NOMO-1 treated with DMSO at 0.1 percent for 48 hours (cell line): ENCODE data around the gene SANBR.

ENCODE experiments used
- DNase-seq: peaks from one replicate; lab custom pipeline; 2025; ENCODE audit not compliant: unreplicated experiment; lab: John Stamatoyannopoulos, UW

The SANBR gene

DNA sequence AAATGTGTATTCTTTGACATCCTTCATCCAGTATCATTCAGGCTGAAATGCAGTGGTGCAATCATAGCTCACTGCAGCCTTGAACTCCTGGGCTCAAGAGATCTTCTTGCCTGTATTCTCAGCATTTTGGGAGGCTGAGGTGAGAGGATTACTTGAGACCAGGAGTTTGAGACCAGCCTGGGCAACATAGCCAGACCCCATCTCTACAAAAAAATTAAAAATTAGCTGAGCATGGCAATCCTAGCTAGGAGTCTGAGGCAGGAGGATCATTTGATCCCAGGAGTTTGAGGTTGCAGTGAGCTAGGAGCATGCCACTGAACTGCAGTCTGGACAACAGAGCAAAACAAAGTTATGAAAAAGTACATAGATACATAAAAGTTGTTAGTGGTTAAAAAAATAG, 24.1 kb downstream of the SANBR start:
- no peak for DNase-seq

DNA sequence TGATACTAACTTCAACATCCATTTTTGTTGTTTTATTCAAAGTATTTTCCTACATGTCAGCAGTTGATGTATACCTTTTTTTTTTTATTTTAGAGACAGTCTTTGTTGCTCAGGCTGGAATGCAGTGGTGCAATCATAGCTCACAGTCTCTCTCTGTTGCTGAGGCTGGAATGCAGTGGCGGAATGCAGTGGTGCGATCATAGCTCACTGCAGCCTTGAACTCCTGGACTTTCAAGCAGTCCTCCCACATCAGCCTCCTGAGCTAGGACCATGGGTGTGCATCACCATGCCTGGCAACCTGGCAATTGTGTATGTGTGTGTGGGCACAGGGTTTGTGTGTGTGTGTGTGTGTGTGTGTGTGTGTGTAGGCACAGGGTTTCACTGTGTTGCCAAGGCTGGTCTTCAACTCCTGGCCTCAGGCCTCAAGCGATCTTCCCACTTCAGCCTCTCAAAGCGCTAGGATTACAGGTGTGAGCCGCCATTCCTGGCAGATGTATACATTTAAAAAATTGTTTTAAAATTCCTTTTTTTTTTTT, 24.8 kb downstream of the SANBR start:
- DNase-seq, result no peak

- DNase-seq, result no peak
These were observed 25.8 kb downstream of the SANBR start for GRCh38 chr2:61091485-61091884.

DNA sequence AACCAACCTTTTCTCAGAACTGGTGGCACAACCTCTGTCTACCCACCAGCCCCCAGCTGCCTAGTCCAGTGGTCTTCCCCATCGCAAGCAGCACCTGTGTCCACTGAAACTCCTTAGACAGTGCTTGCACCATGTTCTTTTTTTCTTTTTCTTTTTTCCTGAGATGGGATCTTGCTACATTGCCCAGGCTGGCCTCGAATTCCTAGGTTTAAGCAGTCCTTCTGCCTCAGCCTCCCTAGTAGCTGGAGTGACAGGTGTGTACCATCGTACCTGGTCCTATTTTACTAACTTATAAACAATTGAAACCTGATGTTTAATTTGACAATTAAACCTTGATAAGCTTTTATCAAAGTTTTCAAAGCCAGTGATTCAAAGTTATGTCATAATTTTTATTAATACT, 30.8 kb downstream of the SANBR start:
- no peak for DNase-seq

- DNase-seq, result no peak
These were observed 35.1 kb downstream of the SANBR start for GRCh38 chr2:61100801-61101200.

GRCh38 chr2:61109291-61109690, 43.6 kb downstream of the SANBR start:
- no peak for DNase-seq

DNA sequence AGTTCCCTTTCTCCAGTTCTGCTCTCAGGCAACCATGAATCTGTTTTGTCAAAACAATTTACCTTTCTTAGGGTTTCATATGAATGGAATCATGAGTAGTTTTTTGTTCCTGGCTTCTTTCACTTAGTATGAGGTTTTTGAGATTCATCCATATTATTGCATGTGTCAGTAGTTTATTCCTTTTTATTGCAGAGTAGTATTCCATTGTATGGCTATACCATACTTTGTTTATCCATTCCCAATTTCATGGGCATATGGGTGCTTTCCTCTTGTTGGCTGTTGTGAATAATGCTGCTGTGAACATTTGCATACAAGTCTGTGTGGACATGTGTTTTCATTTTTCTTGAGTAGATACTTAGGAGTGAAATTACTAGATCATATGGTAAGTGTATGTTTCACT, 46.0 kb downstream of the SANBR start:
- DNase-seq, result no peak

GRCh38 chr2:61114147-61114546, 48.5 kb downstream of the SANBR start:
- no peak for DNase-seq
